Smooth muscle cell (in vitro differentiated cells): ENCODE results near the gene GLTP. TPM values are rescaled to one million over a fixed set of nuclear protein-coding genes. Genes with fewer than 3 reads are reported as not detected.
"Not testable (repeated sequence)": the region's sequence is repeated elsewhere in the genome, so short reads cannot be mapped to it uniquely, and the experiment has no call there.

ENCODE experiments used
- DNase-seq: peaks from one replicate; lab custom pipeline; 2025; ENCODE audit not compliant: unreplicated experiment; lab: John Stamatoyannopoulos, UW
- H2AFZ ChIP-seq: fragments of 200-600 bp; sonication (generic); 2 replicates; pipeline ENCODE4 v1.6.0; 2016; ENCODE audit warnings: antibody characterized with exemption, low read depth, mild to moderate bottlenecking
- H3F3A ChIP-seq: fragments of 200-600 bp; sonication (generic); 2 replicates; pipeline ENCODE4 v1.6.0; 2017; ENCODE audit warnings: antibody characterized with exemption, low read depth
- H3K27ac ChIP-seq: fragments of 200-600 bp; sonication (generic); 2 replicates; pipeline ENCODE4 v1.5.1; 2016; ENCODE audit warnings: low read depth, mild to moderate bottlenecking
- H3K27me3 ChIP-seq: fragments of 200-600 bp; sonication (generic); 2 replicates; pipeline ENCODE4 v1.6.1; 2016; ENCODE audit warnings: low read depth, mild to moderate bottlenecking
- H3K36me3 ChIP-seq: fragments of 200-600 bp; sonication (generic); 2 replicates; pipeline ENCODE4 v1.5.1; 2016; ENCODE audit warnings: low read depth
- H3K4me1 ChIP-seq: fragments of 200-600 bp; sonication (generic); 2 replicates; pipeline ENCODE4 v1.5.1; 2016; ENCODE audit warnings: low read depth
- H3K4me2 ChIP-seq: fragments of 200-600 bp; sonication (generic); 2 replicates; pipeline ENCODE4 v1.6.0; 2016; ENCODE audit warnings: mild to moderate bottlenecking
- H3K4me3 ChIP-seq: fragments of 200-600 bp; sonication (generic); 2 replicates; pipeline ENCODE4 v1.5.1; 2016; ENCODE audit warnings: mild to moderate bottlenecking
- H3K79me2 ChIP-seq: fragments of 200-600 bp; sonication (generic); 2 replicates; pipeline ENCODE4 v1.6.0; 2016; ENCODE audit warnings: low read depth, mild to moderate bottlenecking
- H3K9ac ChIP-seq: fragments of 200-600 bp; sonication (generic); 2 replicates; pipeline ENCODE4 v1.6.0; 2016; ENCODE audit warnings: low read depth
- H3K9me3 ChIP-seq: fragments of 200-600 bp; sonication (generic); replicated peaks from 2 replicates; pipeline ENCODE4 v1.5.1; 2016; ENCODE audit warnings: low read depth
- H4K20me1 ChIP-seq: fragments of 200-600 bp; sonication (generic); 2 replicates; pipeline ENCODE4 v1.6.0; 2016; ENCODE audit warnings: low read depth
- CTCF ChIP-seq: fragments of 200-600 bp; sonication (generic); IDR thresholded peaks from 2 replicates; pipeline ENCODE4 v1.5.1; 2017; ENCODE audit warnings: borderline replicate concordance, mild to moderate bottlenecking, antibody characterized with exemption; ENCODE audit not compliant: insufficient read depth, poor library complexity, severe bottlenecking
- WGBS: methylation state at CpG from one replicate; pipeline ENCODE4 v1.1.7; 2016; ENCODE audit warnings: low lambda C conversion rate; 5-methylcytosine and 5-hydroxymethylcytosine counted together
- polyA plus RNA-seq: library from polyadenylated mRNA; unstranded; fragments of >200 nt; fragmentation: Nextera tagmentation; extraction: Ambion mirVana; gene quantifications from 2 replicates; pipeline ENCODE4 v1.2.1, GENCODE V29; 2016
- total RNA-seq: library from RNA; depleted of rRNA; stranded (reverse); fragments of >200 nt; gene quantifications from 2 replicates; pipeline ENCODE4 v1.2.3, GENCODE V29; 2014

Gene GLTP
- total and polyA plus RNA-seq, 2 experiments from 2014 or later = 43.4 to 46.9 TPM

DNA sequence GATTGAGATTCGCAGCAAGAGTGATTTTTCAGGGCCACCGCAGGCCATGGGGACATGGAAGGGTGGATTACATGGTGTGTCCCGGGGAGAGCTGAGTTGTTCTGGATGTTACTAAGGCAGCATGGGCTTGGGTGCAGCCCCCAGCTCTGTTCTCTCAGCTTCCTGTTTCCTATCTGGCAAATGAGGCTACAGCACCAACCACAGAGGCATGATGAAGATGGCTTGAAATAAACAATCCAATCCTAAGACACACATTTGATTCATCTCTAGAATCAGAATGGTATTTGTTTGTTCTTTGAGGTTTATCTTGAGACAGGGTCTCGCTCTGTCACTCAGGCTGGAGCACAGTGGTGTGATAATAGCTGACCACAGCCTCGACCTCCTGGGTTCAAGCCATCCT lies 21.6 kb downstream of the GLTP start:
- H3K36me3 ChIP-seq = peaks cover 5% of the 10 kb centered on the region
- no peaks in the 10 kb centered on the region for H3K4me1 ChIP-seq
- H3K4me2 ChIP-seq = no peak overlapping the region
- no peak overlapping the region for H2AFZ ChIP-seq
- DNase-seq = no peak
- H3F3A ChIP-seq = no peaks in the 10 kb centered on the region
- peaks cover 33% of the 10 kb centered on the region for H4K20me1 ChIP-seq
- H3K79me2 ChIP-seq = peaks cover 3% of the 10 kb centered on the region
- 91% methylated on average over 5 of the region's 5 CpGs for WGBS
- H3K9me3 ChIP-seq = no peaks in the 10 kb centered on the region
- H3K27me3 ChIP-seq = no peaks in the 10 kb centered on the region
- H3K27ac ChIP-seq = no peak overlapping the region
- no peak for TF ChIP-seq CTCF
- no peak overlapping the region for H3K4me3 ChIP-seq
- no peak overlapping the region for H3K9ac ChIP-seq

- Histone ChIP-seq H3K9me3 (no peaks in the 10 kb centered on the region), H2AFZ (no peak overlapping the region), H3K9ac (no peak overlapping the region), H3K4me3 (no peak overlapping the region), H3K27me3 (no peaks in the 10 kb centered on the region), H3F3A (no peaks in the 10 kb centered on the region), H3K36me3 (peaks cover 5% of the 10 kb centered on the region), H3K79me2 (no peaks in the 10 kb centered on the region), H4K20me1 (peaks cover 23% of the 10 kb centered on the region), H3K4me1 (no peaks in the 10 kb centered on the region), H3K4me2 (no peak overlapping the region), H3K27ac (no peak overlapping the region)
- over 99% methylated on average over 6 of the region's 6 CpGs for WGBS
- DNase-seq = no peak
- no peak for TF ChIP-seq CTCF
These were observed 22.6 kb downstream of the GLTP start for GRCh38 chr12:109857715-109858114.

GRCh38 chr12:109855377-109855776 lies 25.0 kb downstream of the GLTP start:
- H3K27me3 ChIP-seq = no peaks in the 10 kb centered on the region
- H3K79me2 ChIP-seq = no peaks in the 10 kb centered on the region
- H3K4me1 ChIP-seq = no peaks in the 10 kb centered on the region
- no peaks in the 10 kb centered on the region for H4K20me1 ChIP-seq
- H3K36me3 ChIP-seq = peaks cover 5% of the 10 kb centered on the region
- H3F3A ChIP-seq = no peaks in the 10 kb centered on the region
- no peak overlapping the region for H3K9ac ChIP-seq
- no peak overlapping the region for H3K4me3 ChIP-seq
- TF ChIP-seq CTCF = no peak
- H2AFZ ChIP-seq = no peak overlapping the region
- H3K9me3 ChIP-seq = no peaks in the 10 kb centered on the region
- no peak for DNase-seq
- no peak overlapping the region for H3K4me2 ChIP-seq
- H3K27ac ChIP-seq = no peak overlapping the region
- WGBS = 97% methylated on average over 14 of the region's 14 CpGs

- 94% methylated on average over 6 of the region's 6 CpGs for WGBS
- H3K79me2 ChIP-seq, H3K4me3 ChIP-seq, H3F3A ChIP-seq, DNase-seq, H3K27me3 ChIP-seq, H3K9me3 ChIP-seq, H4K20me1 ChIP-seq, H3K4me1 ChIP-seq, H3K9ac ChIP-seq, H3K27ac ChIP-seq, H2AFZ ChIP-seq, H3K4me2 ChIP-seq, H3K36me3 ChIP-seq: not testable (repeated sequence)
These were observed 29.8 kb downstream of the GLTP start for GRCh38 chr12:109850518-109850917.
